ENCODE results near the gene SORBS2. TPM values are rescaled to one million over a fixed set of nuclear protein-coding genes. Genes with fewer than 3 reads are reported as not detected.

SORBS2 gene
- total RNA-seq, 1 experiment from 2014 or later = 9.7 TPM

- H3K27me3 Mint-ChIP-seq (ENCODE audit: low read depth) = peaks cover 2% of the 10 kb centered on the region; the same call in 1 of the 2 replicates
Measured at GRCh38 chr4:185817403-185817818, 5.4 kb upstream of the SORBS2 start.

More at GRCh38 chr4:185817403-185817818, 5.4 kb upstream of the SORBS2 start:
- H3K79me2 ChIP-seq (ENCODE audit: insufficient read depth, low read length) = no peaks in the 10 kb centered on the region
- no peak overlapping the region for H2BK15ac ChIP-seq (ENCODE audit: low read depth, low read length)
- H4K5ac ChIP-seq (ENCODE audit: insufficient read length, low read depth, low read length) = no peak overlapping the region
- H2AK5ac ChIP-seq (ENCODE audit: insufficient read length, low read length) = no peak overlapping the region
- H2AFZ ChIP-seq (ENCODE audit: low read length) = no peak overlapping the region
- no peak overlapping the region for H3K4me3 Mint-ChIP-seq
- H3K23me2 ChIP-seq (ENCODE audit: insufficient read length, low read depth, low read length, poor library complexity, severe bottlenecking) = no peaks in the 10 kb centered on the region
- no peak overlapping the region for H3K4me2 ChIP-seq (ENCODE audit: insufficient read depth, insufficient read length, low read length)
- no peak overlapping the region for H3K27ac ChIP-seq (ENCODE audit: insufficient read length, low read depth, low read length)
- WGBS (ENCODE audit: extremely low coverage, insufficient read length, low lambda C conversion rate) = no CpG with 5 or more reads among the region's 8 CpGs
- H3K79me1 ChIP-seq (ENCODE audit: insufficient read depth, low read depth, low read length, poor library complexity, severe bottlenecking) = no peaks in the 10 kb centered on the region
- no peak overlapping the region for H3K4ac ChIP-seq (ENCODE audit: low read depth, low read length)
- H2BK120ac ChIP-seq (ENCODE audit: low read depth, low read length, poor library complexity, severe bottlenecking) = no peak overlapping the region
- H3K18ac ChIP-seq (ENCODE audit: insufficient read length, low read depth, low read length) = no peak overlapping the region
- no peak overlapping the region for H3K27ac Mint-ChIP-seq
- H2BK5ac ChIP-seq (ENCODE audit: insufficient read length, low read length) = no peak overlapping the region
- H4K91ac ChIP-seq (ENCODE audit: insufficient read length, low read depth, low read length) = no peak overlapping the region
- DNase-seq = no peak
- no peak overlapping the region for H2BK12ac ChIP-seq (ENCODE audit: insufficient read length, low read depth, low read length)
- H3K23ac ChIP-seq (ENCODE audit: insufficient read length, low read depth, low read length) = no peak overlapping the region
- H3K4me1 Mint-ChIP-seq = peaks cover 24 to 25% of the 10 kb centered on the region in 2 experiments
- H3K4me1 ChIP-seq (ENCODE audit: insufficient read depth, low read length) = no peaks in the 10 kb centered on the region; the same call in 1 of the 2 replicates
- H2BK20ac ChIP-seq (ENCODE audit: low read depth, low read length, poor library complexity, severe bottlenecking) = no peak overlapping the region
- H3K36me3 Mint-ChIP-seq (ENCODE audit: insufficient read depth in 1 of 3, low read depth in 3 of 3) = no peaks in the 10 kb centered on the region
- H3K9me3 ChIP-seq (ENCODE audit: control insufficient read depth, low read depth, low read length) = no peaks in the 10 kb centered on the region
- H3K14ac ChIP-seq (ENCODE audit: insufficient read depth, low read length) = no peak overlapping the region
- no peaks in the 10 kb centered on the region for H4K20me1 ChIP-seq (ENCODE audit: control insufficient read depth, insufficient read depth, insufficient read length)
- H3K9me3 Mint-ChIP-seq = no peaks in the 10 kb centered on the region; a peak in 1 of 5 replicates
- H3K27me3 ChIP-seq (ENCODE audit: insufficient read depth, low read length) = no peaks in the 10 kb centered on the region
- TF ChIP-seq CTCF (conservative IDR thresholded peaks at IDR 0.05) = no peak
- H3T11ph ChIP-seq (ENCODE audit: low read length) = no peak overlapping the region
- no peak overlapping the region for H3K9ac ChIP-seq (ENCODE audit: extremely low read depth, insufficient read length, low read length)
- H3K56ac ChIP-seq (ENCODE audit: insufficient read length, low read depth, low read length) = no peak overlapping the region
- no peak overlapping the region for H4K8ac ChIP-seq (replicated peaks; ENCODE audit: insufficient read length, low read depth, low read length)
